Measurements from ENCODE around the gene RBM4B.
A peak's percentile ranks its signal among the peaks of the same experiment; 100 is the strongest.
"Not testable (repeated sequence)": the region's sequence is repeated elsewhere in the genome, so short reads cannot be mapped to it uniquely, and the experiment has no call there.

Gene RBM4B, protein sequence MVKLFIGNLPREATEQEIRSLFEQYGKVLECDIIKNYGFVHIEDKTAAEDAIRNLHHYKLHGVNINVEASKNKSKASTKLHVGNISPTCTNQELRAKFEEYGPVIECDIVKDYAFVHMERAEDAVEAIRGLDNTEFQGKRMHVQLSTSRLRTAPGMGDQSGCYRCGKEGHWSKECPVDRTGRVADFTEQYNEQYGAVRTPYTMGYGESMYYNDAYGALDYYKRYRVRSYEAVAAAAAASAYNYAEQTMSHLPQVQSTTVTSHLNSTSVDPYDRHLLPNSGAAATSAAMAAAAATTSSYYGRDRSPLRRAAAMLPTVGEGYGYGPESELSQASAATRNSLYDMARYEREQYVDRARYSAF

DNA sequence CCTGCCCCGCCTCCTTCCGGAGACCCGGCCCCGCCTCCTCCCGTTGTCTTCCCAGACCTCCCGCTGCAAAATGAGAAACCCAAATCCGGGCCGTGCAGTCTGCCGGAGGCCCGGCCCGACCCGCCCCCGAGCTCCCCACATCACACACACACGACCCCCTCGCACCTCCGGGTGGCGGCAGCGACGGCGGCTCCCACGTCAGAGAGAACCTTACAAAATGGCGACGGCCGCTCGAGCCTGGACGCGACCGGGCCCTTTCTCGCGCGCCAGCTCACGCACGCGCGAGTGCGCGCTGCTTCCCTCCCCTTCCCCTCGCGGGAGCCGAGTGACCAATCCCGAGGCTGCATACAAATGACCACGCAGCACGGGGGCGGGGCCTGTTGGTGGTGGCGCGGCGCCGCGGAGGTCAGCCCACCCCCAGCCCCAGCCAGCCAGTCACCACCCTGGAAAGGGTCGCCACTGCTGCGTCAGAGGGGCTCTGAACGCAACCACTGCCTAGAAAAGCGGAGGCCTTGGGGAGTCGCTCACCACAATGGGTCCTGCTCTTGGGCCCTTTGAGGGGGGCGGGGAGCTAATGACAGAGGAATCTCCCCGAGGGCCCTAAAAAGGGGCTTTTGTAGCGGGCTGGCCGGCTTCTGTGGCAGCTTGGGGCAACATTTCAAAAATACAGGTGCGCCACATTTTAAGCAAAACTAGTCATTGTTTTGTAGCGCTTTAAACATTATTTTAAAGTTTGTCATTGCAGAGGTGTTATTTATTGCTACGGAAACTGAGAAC is at the start of gene RBM4B:
Gene RBM4B (minus strand): TSS at position 289 of the 777 bp plus-strand sequence. CDS start 808 bp downstream, outside the sequence.
- DNase-seq (ENCODE audit: low read depth, low spot score), result peak; percentile 90

DNA sequence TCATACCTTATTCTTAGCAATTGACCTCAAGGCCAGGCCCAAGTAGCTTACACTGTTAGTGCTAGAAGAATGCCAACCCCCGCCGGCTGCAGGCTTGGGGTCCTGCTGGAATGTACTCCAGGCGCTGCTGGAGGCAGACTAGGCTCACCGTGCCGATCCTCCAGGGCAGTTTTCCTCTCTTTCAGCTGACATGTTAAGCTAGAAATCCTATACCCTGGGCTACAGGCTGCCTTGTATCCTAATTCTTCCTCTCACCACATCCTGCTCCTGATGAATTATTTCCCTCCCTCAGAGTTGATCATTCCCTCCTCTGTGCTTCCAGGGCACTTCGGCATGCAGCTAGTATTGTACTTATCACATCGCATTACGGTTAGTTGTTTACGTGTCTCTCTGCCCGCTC is 48.0 kb upstream of the RBM4B start:
- no peak for DNase-seq (ENCODE audit: low read depth, low spot score)

DNA sequence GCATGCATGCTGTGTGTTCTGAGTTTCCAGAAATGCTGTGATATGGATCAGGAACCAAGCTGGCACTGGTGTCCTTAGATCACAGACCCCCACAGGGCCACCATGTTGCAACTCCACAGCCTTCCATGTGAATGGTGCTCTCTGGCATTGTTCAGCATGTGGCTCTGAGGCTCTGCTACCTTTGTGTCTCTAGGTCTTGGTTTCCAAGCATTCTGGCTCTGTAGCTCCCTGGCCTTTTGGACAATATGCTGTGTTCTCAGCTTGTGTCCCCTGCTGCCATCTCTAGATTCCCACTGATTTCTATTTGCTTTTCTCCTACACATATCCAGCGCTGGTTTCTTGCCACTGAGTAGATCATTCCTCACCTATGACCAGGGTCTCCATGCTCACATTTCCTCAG is 47.4 kb upstream of the RBM4B start:
- DNase-seq (ENCODE audit: low read depth, low spot score), result no peak

DNA sequence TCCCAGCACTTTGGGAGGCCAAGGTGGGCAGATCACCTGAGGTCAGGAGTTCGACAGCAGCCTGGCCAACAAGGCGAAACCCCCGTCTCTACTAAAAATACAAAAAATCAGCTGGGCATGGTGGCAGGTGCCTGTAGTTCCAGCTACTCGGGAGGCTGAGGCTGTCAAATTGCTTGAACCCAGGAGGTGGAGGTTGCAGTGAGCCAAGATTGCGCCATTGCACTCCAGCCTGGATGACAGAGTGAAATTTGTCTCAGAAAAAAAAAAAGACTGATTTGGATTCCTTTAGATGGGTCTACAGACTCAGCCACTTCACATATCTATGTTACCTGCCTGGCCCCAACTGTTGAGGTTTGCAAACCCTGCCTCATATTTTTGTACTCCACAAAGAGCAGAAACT is 46.5 kb upstream of the RBM4B start:
- not testable (repeated sequence) for DNase-seq (ENCODE audit: low read depth, low spot score)

DNA sequence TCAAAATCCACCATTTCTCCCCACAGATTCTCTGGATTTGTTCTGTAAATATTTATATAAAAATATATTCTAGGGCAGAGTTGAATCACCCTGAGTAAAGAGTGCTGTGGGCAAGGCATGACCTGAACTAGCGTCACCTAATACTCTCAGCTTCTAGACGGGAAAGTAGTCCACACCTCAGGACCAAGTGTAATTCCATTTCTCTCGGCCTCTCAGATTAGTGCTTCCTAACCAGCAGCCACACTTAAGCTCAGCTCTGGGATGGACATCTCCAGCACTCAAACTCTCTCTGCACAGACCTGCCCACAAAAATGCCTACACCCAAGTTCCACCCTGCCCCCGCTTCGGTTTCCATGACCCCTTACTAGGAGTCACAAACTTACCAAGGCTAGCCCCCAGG is 46.0 kb upstream of the RBM4B start:
- DNase-seq (ENCODE audit: low read depth, low spot score), result no peak

DNA sequence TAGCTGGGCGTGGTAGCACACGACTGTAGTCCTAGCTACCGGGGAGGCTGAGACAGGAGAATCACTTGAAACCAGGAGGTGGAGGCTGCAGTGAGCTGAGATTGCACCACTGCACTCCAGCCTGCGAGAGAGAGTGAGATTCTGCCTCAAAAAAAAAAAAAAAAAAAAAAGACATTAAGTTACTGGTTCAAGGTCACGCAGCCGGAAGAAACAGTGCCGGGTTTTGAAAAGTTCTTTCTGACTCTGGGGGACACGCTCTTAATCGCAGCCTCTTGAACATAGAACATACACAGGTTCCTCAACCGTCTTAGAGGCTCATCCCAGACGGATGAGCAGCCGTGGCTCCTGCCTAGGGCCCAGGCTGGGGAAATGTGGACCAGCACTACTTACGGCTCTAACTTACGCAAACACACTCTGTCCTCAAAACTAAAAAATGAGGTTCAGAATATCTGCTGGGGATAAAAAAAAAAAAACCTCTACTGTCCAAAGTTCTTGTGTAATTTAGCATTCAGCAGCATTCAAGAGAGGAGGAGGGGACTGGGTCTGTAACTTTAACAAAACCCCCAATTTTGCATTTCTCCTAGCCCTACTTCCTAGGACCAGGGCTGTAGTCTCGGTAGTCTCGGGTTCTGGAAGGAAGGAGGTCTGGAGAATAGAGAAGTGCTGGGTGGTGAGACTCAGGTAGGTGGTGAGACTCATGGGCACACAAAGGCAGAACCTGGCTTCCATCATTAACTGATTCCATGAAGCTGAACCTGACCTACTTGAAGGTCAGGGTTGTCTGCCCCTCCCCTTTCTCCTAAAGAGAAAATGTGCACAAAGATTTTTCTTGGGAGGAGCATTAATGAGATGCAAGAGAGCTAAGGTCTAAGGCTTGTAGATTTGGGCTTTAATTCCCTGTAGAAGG is 45.3 kb upstream of the RBM4B start:
- no peak for DNase-seq (ENCODE audit: low read depth, low spot score)

DNA sequence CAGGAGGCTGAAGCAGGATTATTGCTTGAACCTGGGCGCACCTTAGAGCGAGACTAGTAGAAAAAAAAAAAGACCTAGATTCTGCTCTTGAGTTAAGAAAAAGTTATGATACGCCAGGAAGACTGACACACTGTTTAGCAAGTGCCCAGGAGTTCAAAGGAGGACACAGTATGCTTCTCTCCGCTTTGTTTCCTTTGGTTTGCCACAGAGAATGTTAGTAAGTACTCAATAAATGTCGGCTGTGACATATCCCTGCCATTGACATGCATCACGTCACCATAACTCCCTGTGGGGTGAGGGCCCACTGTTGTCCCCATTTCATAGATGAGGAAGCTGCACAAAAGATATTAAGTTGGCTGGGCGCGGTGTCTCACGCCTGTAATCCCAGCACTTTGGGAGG is 44.3 kb upstream of the RBM4B start:
- DNase-seq (ENCODE audit: low read depth, low spot score), result no peak

DNA sequence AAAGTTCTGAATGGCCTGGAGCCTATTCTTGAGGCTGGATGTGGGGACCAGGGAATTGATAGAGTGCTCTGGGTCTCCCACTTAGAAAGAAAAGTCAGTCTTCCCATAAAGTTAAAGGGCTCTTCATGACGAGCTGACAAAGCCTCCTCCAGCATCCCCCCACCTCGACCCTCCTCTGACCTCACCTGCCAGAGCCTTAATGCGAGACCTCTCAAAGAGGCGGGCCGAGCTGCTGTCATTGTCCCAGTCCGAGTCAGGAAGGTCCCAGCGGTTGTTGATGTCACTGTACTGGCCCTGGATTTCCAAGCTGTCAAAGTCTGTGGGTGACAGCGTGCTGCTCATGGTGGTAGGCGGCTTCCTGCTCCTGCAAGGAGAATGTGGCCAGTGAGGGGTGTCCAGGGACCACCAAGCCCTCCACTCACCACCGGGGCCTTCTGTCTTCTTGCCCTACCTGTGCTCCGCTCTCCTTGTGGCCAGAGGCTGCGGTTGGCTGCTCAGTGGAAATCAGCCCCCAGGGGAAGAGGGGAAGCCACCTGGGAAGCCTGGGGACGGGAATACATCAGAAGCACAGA is 43.3 kb upstream of the RBM4B start:
- no peak for DNase-seq (ENCODE audit: low read depth, low spot score)

DNA sequence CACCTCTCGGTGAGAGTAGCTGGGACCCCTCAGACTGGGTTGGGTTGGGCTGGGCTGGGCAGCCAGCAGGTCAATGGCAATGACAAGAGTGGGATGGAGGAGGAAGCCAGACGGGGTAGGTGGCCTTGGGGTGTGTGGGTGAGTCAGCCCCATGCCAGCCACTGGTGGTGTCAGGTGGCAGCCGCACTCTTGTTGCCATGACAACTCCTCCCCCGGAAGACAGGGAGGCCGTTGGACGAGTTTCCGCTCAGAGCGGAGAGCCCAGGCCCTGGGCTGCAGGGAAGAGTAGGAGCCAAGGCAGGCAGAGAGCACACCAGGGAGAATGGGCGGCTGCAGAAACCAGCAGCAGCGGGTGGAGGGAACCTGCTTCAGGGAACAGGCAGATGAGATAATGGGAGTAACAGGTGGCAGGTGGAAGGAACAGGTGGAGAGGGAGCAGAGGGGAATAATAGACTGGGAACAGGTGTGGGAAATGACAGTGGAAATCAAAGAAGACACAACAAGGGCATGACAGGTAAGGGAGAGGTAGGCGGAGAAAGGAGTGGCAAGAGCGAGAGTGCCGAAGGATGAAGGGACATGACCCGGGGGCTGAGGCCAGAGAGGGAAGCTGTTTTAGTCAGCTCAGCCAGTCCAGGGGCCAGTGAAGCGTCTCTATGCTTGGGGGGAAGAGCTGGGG is 42.7 kb upstream of the RBM4B start:
- DNase-seq (ENCODE audit: low read depth, low spot score), result no peak

DNA sequence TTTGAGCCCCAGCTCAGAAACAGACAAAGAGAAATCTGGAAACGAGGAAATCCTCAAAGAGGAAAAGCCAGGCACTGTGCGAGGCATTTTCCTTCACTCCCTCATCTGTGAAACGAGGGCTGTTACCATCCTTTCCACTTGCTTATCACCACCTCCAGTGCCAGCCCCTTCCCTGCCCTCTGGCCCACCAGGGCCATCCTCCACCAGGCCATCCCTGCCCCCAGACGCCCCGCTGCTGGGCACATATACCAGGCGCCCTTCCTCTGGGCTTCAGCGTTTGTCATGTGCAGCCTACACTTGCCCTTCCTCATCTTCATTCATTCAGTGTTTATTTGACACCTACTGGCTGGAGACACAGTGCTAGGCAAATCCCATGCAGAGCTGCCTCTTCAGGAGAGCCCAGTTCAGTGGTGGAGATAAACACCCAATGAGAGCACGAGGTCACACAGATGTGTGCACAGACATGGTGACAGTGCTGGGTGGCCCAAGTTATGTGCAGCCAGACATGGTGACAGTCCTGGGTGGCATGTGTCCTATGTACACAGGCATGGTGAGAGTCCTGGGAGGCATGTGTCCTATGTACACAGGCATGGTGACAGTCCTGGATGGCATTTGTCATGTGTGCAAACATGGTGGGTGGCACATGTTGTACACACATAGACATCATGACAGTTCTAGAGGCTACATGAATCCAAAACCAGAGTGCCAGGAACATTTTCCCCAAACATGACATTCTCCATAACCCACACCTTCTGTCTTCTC is 41.6 kb upstream of the RBM4B start:
- no peak for DNase-seq (ENCODE audit: low read depth, low spot score)

DNA sequence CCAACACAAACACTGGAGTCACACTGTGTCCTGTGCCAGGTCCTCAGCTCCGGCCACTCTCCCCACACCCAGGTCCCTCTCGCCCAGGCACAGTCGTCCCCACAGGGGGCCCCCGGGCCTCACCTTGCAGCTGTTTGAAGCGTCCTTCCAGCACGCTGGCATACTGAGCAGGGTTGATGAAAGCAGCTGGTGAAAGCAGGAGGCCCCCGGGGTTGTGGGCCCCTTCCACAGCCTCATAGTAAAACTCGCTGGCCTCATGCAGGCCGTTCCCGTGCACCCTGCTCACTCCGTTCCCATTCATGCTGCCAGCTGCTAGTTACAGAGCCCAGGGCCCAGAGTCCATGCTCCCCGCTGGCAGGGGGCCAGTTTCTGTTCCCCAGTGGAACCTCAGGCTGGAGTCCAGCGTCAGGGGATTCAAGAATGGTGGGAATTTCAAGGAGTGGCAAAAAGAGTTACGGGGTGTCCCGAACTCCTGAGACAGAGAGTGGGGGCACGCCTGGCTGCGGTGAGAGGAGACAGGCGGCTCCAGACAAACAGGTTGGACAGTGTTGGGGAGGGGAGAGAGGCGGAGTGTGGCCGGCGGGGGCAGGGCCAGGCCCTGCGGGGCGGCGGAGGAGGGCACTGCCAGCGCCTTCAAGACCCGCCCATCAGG is 40.8 kb upstream of the RBM4B start:
- no peak for DNase-seq (ENCODE audit: low read depth, low spot score)

DNA sequence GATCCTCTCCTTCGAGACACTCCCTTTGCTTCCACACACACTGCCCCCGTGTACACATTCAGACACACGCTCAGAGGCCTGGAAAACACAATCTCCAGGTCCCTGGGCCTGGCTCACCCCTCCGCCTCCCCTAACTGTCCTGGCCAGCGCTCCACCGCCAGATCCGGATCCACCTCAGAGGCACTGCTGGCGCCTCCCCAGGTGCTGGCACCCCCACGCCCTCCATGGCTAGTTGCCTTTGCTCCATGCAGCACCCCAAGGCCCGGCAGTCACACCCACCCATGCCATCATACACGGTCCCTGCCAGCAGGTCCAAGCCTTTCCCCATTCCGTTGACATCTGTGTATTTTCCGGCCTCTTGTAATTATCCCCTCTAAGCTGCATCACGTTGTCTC is 40.2 kb upstream of the RBM4B start:
- no peak for DNase-seq (ENCODE audit: low read depth, low spot score)

DNA sequence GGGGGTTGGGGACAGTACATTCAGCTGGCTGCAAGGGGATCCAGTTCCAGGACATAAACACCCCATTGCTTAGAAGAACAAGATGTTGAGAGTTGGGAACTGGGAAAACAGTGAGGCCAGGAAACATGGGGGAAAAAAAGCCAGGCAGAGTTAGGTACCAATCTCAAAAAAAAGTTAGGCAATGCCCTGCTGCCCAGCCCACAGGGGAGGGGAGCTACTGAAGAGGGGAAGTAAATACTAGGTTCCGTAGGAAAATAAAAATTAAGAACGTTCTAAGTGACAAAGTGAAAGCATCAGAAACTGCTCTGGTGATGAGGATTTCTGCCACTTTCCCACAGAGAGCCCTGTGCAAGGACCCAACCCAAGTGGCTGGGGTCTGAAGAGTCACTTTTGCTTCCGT is 39.3 kb upstream of the RBM4B start:
- DNase-seq (ENCODE audit: low read depth, low spot score), result no peak

DNA sequence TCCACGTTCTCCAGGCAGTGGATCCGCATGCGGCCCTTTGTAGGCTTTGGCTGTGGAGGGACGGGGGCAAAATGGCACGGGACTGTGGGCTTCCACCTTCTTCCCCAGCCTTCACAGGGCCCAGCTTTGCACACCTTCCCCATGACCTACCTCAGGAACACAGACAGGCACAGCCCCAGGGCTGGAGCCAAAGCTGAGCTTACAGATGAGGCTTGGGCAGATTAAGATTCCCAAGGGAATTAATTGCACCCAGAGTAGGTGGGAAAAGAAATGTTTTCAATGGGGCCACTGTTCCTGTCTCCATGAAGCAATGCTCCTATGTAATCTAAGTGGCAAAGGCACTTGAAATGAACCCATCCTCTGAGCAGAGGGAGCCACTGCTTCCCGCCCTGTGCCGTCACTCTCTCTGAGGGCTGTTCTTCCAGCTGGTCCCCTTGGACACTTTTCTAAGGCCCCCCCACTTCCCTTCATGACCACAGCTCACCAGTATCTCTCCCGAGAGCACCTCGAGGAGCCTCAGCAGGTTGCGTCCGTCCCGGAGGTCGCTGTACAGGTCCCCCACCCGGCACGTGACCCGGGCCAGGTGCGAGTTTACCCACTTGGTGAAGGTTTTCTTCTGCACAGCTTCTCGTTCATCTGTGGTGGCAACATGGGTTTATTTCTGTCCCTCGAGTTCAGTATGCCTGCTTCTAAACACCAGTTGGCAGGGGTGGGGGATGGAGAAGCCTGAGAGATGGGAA is 37.8 kb upstream of the RBM4B start:
- DNase-seq (ENCODE audit: low read depth, low spot score), result no peak

DNA sequence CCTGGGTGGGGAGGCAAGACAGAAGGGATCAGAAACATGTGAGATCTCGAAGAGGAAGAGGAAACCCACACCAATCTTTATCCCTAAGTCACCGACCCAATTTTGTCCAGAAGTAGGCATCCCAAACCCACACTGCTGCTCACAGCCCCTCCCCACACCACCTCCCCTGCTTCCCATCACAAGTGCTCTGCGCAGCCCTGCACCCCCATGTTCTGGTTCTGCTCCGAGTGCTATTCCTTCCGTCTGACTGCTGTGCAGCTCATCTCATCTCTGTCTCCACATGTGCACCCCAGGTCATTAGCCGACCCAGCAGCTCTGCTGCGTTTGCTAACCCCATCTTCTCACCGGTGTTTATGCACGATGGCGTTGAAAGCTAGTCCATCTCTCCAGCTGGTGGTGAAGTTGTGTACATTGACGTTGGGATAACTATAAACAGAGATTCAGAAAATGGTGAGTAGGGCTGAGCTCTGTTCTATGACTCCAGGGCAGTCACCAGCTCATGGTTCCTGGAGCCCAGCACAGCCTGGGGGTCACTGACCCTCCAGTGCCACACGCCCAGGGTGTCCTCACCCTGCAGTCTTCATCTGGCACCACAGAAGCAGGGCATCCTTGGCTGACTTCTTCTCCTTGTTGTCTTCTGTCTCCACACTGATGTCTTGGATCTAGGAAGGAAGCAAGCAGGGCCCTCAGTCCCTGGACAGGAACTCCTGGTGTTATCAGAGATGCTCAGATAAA is 36.2 kb upstream of the RBM4B start:
- no peak for DNase-seq (ENCODE audit: low read depth, low spot score)

DNA sequence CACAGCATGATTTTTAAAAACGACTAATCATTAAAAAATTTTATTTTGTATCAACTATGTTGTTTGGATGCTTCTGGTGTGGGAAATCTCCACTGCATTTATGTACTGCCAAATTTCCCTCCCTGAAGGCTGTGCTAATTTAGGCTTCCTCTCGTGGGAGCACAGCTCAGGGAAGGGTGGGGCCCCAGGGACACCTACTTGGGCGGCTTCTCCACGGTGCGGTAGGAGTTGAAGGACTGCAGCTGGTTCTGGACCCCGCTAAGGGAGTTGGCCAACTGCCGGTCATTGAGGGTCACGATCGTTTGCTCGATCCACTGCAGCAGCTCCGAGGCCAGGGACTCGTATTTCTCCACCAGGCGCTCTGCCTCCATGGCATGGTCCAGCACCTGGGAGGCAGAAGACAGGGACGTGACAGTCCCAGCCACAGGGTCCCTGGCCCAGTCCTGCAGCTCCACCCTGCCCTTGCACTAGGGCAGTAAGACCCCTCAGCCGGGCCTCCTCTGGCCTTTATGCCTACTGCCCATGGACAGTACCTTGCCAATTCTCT is 32.8 kb upstream of the RBM4B start:
- DNase-seq (ENCODE audit: low read depth, low spot score), result no peak

DNA sequence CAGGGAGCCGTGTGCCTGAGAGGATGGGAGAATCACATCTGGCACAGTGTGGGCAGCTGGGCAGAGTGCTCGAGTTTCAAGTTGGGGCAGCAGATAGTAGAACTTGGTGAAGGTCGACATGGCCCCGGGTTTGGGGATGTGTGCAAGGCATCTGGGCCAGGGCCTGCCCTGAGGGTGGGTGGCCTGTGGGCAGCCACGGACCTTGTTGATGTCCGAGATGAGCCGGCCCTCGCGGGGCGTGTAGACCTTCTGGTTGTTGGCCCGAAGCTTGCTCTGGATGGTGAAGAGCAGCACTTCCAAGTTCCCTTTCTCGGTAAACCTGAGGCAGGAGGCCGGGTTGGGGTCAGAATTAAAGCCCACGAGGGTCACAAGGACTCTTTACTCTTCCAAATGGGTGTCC is 31.0 kb upstream of the RBM4B start:
- DNase-seq (ENCODE audit: low read depth, low spot score), result no peak

DNA sequence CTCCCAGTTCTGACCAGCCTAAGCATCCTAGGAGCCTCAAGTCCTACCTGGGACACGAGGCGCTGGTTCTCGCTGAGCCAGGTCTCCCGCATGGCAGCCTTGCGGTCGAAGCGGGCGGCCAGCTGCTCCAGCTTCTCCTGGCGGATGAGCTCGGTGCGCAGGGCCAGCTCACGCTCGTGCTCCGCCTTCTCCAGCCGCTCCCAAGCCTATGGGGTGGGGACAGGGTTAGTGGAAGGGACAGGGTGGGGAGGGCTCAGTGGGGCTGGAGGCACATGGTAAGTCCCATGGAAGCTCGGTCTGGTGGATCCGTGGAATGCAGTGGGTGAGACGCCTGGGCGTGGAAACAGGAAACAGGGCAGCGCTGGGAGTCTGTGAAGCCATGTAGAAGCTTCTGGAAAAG is 30.4 kb upstream of the RBM4B start:
- no peak for DNase-seq (ENCODE audit: low read depth, low spot score)
